ENCODE data around the gene DLL4. TPM values are rescaled to one million over a fixed set of nuclear protein-coding genes. Genes with fewer than 3 reads are reported as not detected.

DLL4 gene
- total and polyA plus RNA-seq, 12 donors = 0.66 to 15.9 (median 3.9) TPM

GRCh38 chr15:40922608-40923005, 6.5 kb upstream of the DLL4 start:
- Histone ChIP-seq H3K36me3 (replicated peaks in 1 of 2) (no peaks in the 10 kb centered on the region), H3K4me1 (replicated peaks in 1 of 2) (peaks cover 11 to 15% of the 10 kb centered on the region in 2 donors), H3K4me3 (no peak overlapping the region), H3K27me3 (no peaks in the 10 kb centered on the region), H3K27ac (no peak overlapping the region), H3K9me3 (replicated peaks in 1 of 3) (no peaks in the 10 kb centered on the region)
- WGBS, 4 donors = 73 to 81% (median 75%) methylated on average over 10 of the region's 10 CpGs
- intact Hi-C loops (cut with DNase I) = no loop called here
- TF ChIP-seq, protein P1, sequence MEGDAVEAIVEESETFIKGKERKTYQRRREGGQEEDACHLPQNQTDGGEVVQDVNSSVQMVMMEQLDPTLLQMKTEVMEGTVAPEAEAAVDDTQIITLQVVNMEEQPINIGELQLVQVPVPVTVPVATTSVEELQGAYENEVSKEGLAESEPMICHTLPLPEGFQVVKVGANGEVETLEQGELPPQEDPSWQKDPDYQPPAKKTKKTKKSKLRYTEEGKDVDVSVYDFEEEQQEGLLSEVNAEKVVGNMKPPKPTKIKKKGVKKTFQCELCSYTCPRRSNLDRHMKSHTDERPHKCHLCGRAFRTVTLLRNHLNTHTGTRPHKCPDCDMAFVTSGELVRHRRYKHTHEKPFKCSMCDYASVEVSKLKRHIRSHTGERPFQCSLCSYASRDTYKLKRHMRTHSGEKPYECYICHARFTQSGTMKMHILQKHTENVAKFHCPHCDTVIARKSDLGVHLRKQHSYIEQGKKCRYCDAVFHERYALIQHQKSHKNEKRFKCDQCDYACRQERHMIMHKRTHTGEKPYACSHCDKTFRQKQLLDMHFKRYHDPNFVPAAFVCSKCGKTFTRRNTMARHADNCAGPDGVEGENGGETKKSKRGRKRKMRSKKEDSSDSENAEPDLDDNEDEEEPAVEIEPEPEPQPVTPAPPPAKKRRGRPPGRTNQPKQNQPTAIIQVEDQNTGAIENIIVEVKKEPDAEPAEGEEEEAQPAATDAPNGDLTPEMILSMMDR (IDR thresholded peaks at IDR 0.05) = no peak
- no peak for TF ChIP-seq POLR2A (IDR thresholded peaks at IDR 0.05)
- DNase-seq = no peak

GRCh38 chr15:40923551-40923950, 5.6 kb upstream of the DLL4 start:
- H3K36me3 ChIP-seq (replicated peaks in 1 of 2) = no peaks in the 10 kb centered on the region
- intact Hi-C loops (cut with DNase I) = no loop called here
- H3K27me3 ChIP-seq = peaks cover 8% of the 10 kb centered on the region
- H3K4me1 ChIP-seq (replicated peaks in 1 of 2) = peaks cover 20 to 24% of the 10 kb centered on the region in 2 donors
- no peak for TF ChIP-seq POLR2A (IDR thresholded peaks at IDR 0.05)
- TF ChIP-seq, protein P1 (IDR thresholded peaks at IDR 0.05) = no peak
- no peaks in the 10 kb centered on the region for H3K9me3 ChIP-seq (replicated peaks in 1 of 3)
- no peak for DNase-seq
- no peak overlapping the region for H3K4me3 ChIP-seq
- no peak overlapping the region for H3K27ac ChIP-seq
- 88 to 91% (median 89%) methylated on average over 8 to 9 of the region's 9 CpGs for WGBS, 4 donors

- 28 to 42% (median 32%) methylated on average over 21 to 30 of the region's 30 CpGs for WGBS, 4 donors
- intact Hi-C loops (cut with DNase I) = no loop called here
- Histone ChIP-seq H3K9me3 (replicated peaks in 1 of 3) (no peaks in the 10 kb centered on the region), H3K4me3 (peak overlapping the region in 1 of 4 donors; percentile 27), H3K4me1 (replicated peaks in 1 of 2) (peaks cover 38 to 43% of the 10 kb centered on the region in 2 donors), H3K27me3 (peaks cover 24% of the 10 kb centered on the region), H3K27ac (no peak overlapping the region), H3K36me3 (replicated peaks in 1 of 2) (no peaks in the 10 kb centered on the region)
- TF ChIP-seq, protein P1 (IDR thresholded peaks at IDR 0.05) = no peak
- TF ChIP-seq POLR2A (IDR thresholded peaks at IDR 0.05) = no peak
- DNase-seq = no peak
Measured at GRCh38 chr15:40925495-40925862, 3.7 kb upstream of the DLL4 start.

DNA sequence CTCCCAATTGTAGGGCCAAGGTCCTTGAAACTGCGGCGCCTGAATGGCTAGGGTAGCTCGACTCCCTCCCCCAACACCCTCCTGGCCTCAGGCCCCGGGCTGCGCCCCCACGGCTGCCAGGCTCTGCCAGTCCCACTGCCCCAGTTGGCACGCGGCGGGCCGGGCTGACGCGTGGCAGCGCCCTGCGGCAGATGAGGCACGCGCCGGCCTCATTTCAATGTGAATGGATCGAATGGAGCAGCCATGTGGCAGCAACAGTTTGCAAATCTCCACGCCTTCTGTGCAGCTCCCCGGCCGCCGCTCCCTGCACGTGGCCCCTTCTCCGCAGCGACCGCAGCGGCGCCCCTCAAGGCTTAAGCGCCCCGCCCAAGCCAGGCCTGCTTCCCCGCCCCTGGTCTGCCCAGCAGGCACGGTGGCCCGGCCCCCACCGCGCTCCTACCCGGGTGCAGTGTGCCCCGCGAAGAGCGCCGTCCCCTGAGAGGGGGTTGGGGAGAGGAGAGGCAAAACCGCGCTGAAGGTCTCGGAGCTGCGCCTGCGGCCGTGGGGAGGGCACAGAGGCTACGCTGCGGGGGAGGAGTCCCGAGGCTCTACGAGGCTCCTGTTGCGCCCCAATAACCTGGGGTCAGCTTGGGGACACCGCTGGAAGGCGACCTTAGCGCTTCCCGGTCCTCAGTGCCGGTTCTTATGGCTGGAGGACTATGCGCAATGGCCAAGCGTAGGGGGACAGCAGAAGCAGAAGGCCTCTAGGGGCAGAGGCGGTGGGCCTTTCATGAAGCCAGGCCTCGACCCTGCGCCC, 3.1 kb upstream of the DLL4 start:
- intact Hi-C loops (cut with DNase I) = no loop called here
- no peaks in the 10 kb centered on the region for H3K36me3 ChIP-seq (replicated peaks in 1 of 2)
- H3K4me3 ChIP-seq = peak overlapping the region in 1 of 4 donors; percentile 27
- H3K9me3 ChIP-seq (replicated peaks in 1 of 3) = no peaks in the 10 kb centered on the region
- peak in 1 of 7 donors; percentile 40 for DNase-seq
- H3K27me3 ChIP-seq = peaks cover 29% of the 10 kb centered on the region
- WGBS, 4 donors = 11 to 33% (median 15%) methylated on average over 24 to 61 of the region's 61 CpGs
- H3K4me1 ChIP-seq (replicated peaks in 1 of 2) = peaks cover 41 to 49% of the 10 kb centered on the region in 2 donors
- TF ChIP-seq, protein P1 (IDR thresholded peaks at IDR 0.05) = no peak
- no peak for TF ChIP-seq POLR2A (IDR thresholded peaks at IDR 0.05)
- no peak overlapping the region for H3K27ac ChIP-seq
